ENCODE measurements around the gene BLM.
"Not testable (repeated sequence)": the region's sequence is repeated elsewhere in the genome, so short reads cannot be mapped to it uniquely, and the experiment has no call there.

BLM gene

DNA sequence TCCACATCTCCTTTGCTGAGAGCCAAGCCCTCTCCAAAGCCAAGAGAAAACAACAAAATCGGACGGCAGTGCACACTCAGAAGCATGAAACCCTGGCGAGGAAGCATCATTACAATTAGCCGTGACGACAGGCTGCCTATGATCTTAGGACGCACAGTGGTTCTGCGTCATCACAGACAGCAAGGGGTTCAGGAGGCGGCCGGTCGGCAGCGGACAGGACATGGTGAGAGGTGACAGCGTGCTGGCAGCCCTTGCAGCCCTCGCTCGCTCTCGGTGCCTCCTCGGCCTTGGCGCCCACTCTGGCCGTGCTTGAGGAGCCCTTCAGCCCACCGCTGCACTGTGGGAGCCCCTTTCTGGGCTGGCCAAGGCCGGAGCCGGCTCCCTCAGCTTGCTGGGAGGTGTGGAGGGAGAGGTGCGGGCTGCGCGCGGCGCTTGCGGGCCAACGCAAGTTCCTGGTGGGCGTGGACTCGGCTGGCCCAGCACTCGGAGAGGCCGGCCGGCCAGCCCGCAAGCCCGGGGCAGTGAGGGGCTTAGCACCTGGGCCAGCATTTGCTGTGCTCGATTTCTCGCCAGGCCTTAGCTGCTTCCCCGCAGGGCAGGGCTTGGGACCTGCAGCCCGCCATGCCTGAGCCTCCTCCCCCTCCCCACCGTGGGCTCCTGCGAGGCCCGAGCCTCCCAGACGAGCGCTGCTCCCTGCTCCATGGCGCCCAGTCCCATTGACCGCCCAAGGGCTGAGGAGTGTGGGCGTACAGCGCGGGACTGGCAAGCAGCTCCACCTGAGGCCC is 108.2 kb downstream of the BLM start:
- DNase-seq: not testable (repeated sequence)

DNA sequence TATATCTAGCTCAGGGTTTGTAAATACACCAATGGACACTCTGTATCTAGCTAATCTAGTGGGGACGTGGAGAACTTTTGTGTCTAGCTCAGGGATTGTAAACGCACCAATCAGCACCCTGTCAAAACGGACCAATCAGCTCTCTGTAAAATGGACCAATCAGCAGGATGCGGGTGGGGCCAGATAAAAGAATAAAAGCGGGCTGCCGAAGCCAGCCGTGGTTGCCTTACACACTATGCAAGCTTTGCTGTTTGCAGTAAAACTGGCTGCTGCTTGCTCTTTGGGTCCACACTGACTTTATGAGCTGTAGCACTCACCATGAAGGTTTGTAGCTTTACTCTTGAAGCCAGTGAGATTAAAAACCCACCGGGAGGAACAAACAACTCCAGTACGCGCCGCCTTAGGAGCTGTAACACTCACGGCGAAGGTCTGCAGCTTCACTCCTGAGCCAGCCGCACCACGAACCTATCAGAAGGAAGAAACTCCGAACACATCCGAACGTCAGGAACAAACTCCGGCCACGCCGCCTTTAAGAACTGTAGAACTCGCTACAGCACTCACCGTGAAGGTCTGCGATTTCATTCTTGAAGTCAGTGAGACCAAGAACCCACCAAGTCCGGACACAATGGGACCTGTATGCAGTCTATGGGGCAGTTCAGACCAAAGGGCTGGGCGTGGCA is 109.2 kb downstream of the BLM start:
- DNase-seq: not testable (repeated sequence)

DNA sequence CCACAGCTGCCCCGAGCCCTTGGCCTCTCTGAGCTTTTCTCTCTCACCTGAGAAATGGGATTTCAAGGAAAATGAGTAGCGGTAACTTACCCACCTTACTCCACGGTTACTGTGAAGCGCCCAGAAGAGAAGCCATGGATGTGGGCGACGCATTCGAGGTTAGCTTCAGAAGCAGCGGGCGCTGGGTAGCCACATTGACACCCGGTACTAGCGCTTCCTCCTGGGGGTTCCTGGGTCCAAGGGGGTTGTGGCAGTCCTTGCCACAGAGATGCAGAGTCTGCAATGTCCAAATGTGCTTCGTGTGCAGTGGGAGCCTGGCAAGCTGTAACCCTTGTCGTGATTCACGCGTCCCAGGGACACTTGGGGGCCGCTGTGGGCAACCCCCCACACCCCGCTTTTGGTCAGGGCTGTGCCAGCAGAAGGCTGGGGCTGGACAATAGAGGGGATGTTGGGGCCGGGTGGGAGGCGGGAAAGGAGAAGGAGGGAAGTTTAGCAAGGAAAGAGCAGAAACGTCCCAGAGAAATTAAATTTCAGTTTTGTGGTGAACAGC is 109.8 kb downstream of the BLM start:
- DNase-seq: no peak

- no peak for DNase-seq
These were observed 111.0 kb downstream of the BLM start for GRCh38 chr15:90828111-90828510.

DNA sequence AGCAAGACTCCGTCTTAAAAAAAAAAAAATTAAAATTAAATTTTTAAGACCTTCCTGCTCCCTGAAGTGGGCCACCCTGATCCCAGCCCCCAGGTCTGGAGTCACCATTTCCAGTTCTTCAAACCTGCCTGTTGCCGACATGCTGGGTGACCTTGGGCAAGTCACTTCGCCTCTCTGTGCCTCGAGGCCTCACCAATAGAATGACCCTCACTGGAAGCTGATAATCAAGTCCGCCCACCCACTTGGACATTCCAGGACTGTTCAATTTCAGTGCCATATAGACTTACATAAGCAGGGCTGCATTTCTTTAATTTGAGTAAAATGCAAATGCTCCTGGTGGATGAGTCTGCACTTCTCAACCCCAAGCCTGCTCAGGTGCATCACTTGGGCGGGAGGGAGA is 112.0 kb downstream of the BLM start:
- no peak for DNase-seq

- peak in 1 of 4 experiments; percentile 11 for DNase-seq
These were observed 112.8 kb downstream of the BLM start for GRCh38 chr15:90829942-90830440.

DNA sequence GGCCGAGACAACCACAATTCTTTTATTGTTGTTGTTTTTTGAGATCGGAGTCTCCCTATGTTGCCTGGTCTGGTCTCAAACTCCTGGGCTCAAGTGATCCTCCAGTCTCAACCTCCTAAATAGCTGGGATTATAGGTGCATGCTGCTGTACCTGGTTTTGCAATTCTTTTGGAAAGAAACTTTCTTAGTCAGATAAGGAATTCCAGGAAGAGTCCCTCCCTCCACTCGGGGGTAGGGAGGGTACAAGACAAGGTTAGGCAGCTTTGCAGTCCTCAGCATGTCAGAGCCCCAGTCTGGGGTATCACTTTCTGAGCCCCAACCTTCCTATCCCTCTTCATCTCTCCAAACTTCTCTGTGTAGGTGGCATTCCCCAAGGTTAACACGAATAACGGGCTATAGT is 117.5 kb downstream of the BLM start:
- no peak for DNase-seq

- no peak for DNase-seq
These were observed 119.2 kb downstream of the BLM start for GRCh38 chr15:90836296-90836871.

DNA sequence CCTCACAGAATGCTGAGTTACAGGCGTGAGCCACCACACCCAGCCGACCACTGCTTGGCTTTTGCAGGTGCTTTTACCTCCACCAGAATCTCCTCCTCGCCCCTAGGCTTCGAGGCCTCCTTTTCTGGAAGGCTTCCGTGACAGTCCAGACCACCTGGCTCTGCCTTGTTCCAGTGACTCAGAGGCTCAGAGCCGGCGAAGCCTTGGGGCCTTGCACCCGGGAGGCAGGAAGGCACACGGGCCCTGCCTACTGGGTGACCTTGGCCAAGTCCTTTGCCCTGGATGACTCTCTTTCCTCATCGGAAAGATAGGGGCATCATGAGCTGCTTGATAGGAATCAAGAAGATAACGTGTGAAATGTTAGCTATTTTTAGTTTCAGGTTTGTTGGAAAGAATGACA is 119.9 kb downstream of the BLM start:
- DNase-seq: no peak

- peak; percentile 36 to 87 (median 56) for DNase-seq
These were observed 121.0 kb downstream of the BLM start for GRCh38 chr15:90838139-90838538.

- no peak for DNase-seq
These were observed 121.4 kb downstream of the BLM start for GRCh38 chr15:90838544-90838943.

GRCh38 chr15:90839187-90840071 is 122.3 kb downstream of the BLM start:
- peak in 1 of 4 experiments; percentile 29 for DNase-seq

DNA sequence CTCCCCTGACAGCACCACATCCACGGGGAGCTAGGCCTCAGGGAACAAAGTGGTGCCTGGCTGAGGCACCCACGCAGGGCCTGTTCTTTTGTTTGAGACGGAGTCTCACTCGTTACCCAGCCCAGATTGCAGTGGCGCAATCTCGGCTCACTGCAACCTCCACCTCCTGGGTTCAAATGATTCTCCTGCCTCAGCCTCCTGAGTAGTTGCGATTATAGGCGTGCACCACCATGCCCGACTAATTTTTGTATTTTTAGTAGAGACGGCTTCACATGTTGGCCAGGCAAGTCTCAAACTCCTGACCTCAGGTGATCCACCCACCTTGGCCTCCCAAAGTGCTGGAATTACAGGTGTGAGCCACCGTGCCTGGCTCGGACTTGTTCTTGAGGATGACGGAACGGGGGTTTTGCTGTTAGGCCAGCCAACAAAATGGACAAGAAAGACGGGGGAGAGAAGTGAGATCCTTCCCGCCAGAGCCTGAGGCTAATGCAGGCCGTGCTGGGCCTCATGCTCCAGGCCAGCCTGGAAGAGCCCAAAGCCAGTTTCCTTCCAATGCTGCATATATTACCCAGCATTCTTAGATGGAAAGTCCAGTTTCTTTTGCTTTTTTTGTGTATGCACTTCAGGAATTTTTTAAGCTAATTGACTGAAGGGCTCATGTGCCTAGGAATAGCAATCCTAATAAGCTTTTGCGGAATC is 123.2 kb downstream of the BLM start:
- no peak for DNase-seq

DNA sequence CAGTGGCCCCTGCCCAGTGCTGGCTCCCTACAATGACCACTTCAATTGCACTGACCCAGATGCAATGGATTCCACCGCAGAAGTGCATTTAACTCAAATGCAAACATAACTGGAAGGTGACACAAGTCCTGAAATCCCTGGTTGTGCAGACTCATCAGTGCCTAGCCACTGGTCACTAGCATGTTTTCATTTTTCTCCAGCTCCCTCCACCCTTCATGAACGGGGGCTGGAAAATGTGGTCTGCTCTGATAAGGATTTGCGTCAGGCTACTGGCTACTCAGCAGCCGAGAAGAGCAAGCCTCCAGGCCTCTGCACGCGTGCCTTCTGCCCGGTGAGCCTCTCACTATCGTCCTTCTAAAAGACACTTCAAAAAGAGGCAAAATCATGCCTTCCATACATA is 123.8 kb downstream of the BLM start:
- DNase-seq: no peak

DNA sequence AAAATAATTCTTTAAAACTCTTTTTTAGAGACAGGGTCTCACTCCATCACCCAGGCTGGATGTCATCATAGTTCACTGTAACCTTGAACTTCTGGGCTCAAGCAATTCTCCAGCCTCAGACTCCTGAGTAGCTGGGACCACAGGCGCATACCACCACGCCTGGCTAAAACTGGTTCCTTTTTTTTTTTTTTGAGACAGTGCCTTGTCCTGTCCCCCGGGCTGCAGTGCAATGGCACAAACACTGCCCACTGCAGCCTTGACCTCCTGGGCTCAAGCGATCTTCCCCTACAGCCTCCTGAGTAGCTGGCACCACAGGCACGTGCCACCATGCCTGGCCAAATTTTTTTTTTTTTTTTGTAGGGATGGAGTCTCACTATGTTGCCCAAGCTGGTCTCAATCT is 127.5 kb downstream of the BLM start:
- no peak for DNase-seq

GRCh38 chr15:90845201-90845949 is 128.2 kb downstream of the BLM start:
- no peak for DNase-seq

DNA sequence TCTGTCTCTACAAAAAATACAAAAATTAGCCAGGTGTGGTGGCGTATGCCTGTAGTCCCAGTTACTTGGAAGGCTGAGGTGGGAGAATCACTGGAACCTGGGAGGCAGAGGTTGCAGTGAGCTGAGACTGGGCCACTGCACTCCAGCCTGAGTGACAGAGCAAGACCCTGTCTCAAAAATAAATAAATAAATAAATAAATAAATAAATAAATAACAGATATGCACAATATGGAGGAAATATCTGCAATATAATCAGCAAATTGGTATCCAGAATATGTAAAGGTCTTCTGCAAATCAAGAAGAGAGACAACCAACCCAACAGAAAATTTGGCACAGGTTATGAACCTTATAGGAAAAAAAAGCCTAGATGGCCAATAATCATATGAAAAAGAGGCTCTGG is 132.3 kb downstream of the BLM start:
- DNase-seq: not testable (repeated sequence)

DNA sequence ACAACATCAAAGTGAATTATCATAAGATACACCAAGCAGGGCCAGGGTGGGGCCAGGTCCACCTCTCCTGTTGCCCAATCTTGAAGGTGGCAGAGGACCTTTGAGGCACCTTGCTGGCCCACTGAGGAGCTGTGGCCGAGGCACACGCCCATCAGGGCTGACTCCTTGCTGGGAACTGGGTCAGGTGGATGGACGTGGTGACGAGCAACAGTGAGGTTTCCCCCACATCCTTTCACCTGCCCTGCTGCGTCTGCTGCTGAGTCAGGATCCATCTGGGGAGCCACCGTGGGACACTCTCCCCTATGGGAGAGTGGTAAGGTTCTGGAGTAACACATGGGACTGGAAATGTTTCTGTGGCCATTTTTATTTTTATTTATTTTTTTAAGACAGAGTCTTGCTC is 134.0 kb downstream of the BLM start:
- DNase-seq: no peak

DNA sequence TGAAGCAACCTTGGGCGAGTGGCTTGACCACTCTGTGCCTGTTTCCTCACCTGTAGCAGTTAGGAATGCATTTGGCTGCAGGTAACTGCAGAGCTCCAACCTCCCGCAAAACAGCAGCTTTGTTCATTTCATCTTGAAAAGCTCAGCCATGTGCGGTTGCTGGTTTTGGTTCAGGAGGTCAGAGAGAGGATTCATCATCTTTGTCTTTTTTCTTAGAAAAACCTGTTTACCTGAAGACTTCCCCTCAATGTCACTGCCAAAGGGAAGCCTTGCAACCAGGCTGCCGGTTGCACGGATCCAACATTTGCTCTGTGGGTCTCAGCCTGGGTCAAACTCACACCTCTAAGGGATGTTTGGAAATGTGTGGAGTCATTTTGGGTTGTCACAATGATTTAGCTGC is 134.8 kb downstream of the BLM start:
- DNase-seq: no peak

- DNase-seq: no peak
These were observed 138.0 kb downstream of the BLM start for GRCh38 chr15:90855139-90855538.

DNA sequence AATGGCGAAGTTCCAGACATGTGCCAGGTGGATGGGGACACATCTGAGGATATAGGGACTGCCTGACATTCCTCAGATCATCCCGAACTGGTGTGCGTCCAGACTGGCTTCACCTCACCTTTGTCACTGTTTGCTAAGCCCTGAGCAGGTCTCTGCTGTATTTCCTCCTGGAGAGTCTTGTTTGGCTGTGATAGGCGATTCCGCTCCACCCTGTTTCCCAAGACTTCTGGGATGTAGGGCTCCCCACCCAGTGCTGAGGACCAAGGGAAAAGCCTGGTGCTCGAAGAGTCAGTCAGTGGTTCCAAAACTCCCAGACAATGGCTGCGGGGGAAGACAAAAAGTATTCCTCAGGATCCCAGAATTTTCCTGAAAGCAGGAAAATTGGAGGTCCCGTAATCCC is 140.2 kb downstream of the BLM start:
- no peak for DNase-seq
